Body of pancreas (tissue), 4 donors: ENCODE data around the gene ABHD12. TPM values are rescaled to one million over a fixed set of nuclear protein-coding genes. Genes with fewer than 3 reads are reported as not detected.

Experiments used
- ATAC-seq: fragments of 150-250 bp; one replicate; pipeline ENCODE4 v1.9.1; 2016
- DNase-seq, 4 donors: peaks; one replicate each; pipeline ENCODE4 v3.0.0-alpha.2; 2019
- H3K27ac ChIP-seq, 4 donors: fragments of 200-600 bp; sonication (generic); 1 replicate in 3 of 4; 2 replicates in 1 of 4; pipeline versions ENCODE4 v1.5.1 to v1.6.1; 2016 to 2019; ENCODE audit warnings: mild to moderate bottlenecking in 1 of 4, mixed read lengths in 1 of 4, moderate library complexity in 1 of 4
- H3K27me3 ChIP-seq, 2 donors: fragments of 200-600 bp; sonication (generic); one replicate each; pipeline ENCODE4 v1.6.0; 2016; ENCODE audit warnings: mild to moderate bottlenecking in 1 of 2
- H3K36me3 ChIP-seq, 2 donors: fragments of 200-600 bp; sonication (generic); replicated peaks in 1 of 2; 2 replicates each; pipeline ENCODE4 v1.5.1; 2016; ENCODE audit warnings: low read depth in 2 of 2; ENCODE audit not compliant: insufficient read depth in 1 of 2
- H3K4me1 ChIP-seq: fragments of 200-600 bp; sonication (generic); one replicate; pipeline ENCODE4 v1.6.0; 2016
- H3K4me3 ChIP-seq, 2 donors: fragments of 200-600 bp; sonication (generic); 1 replicate in 1 of 2; 2 replicates in 1 of 2; pipeline ENCODE4 v1.5.1; 2016 to 2019
- H3K9me3 ChIP-seq, 3 donors: fragments of 200-600 bp; sonication (generic); 1 replicate in 2 of 3; 2 replicates in 1 of 3; pipeline ENCODE4 v1.5.1; 2016
- CTCF ChIP-seq, 7 experiments: fragments of 450-650 bp in 4 of 7; fragments of 200-600 bp in 3 of 7; sonication (generic) in 3 of 7; IDR thresholded peaks; one replicate each; pipeline ENCODE4 v1.5.1; 2016 to 2019; ENCODE audit warnings: antibody characterized with exemption in 7 of 7
- POLR2A ChIP-seq, 3 donors: fragments of 450-650 bp; IDR thresholded peaks; one replicate each; pipeline ENCODE4 v1.6.1; 2016; ENCODE audit warnings: antibody characterized with exemption in 3 of 3, mild to moderate bottlenecking in 2 of 3
- WGBS, 2 donors: methylation state at CpG; one replicate each; pipeline ENCODE4 v1.1.5; 2017; 5-methylcytosine and 5-hydroxymethylcytosine counted together
- intact Hi-C: fragments of 100-400 bp; cut with DNase I; formaldehyde crosslinking; loops from one replicate; pipeline ENCODE4 v1.15.1; 2023
- total RNA-seq, 2 donors: library from RNA; depleted of rRNA; stranded (reverse); fragments of >200 nt; gene quantifications; one replicate each; pipeline ENCODE4 v1.1.0, GENCODE V29; 2016

The ABHD12 gene
- total RNA-seq, 2 donors from 2014 or later = 74.7 to 106 TPM

- WGBS, 2 donors = 97% methylated on average over 3 of the region's 3 CpGs
- intact Hi-C loops = no loop called here
- H3K36me3 ChIP-seq = no peaks in the 10 kb centered on the region
- TF ChIP-seq CTCF (IDR thresholded peaks at IDR 0.05) (no peak), POLR2A (IDR thresholded peaks at IDR 0.05) (no peak)
- H3K27ac ChIP-seq = no peak overlapping the region
- H3K9me3 ChIP-seq = no peaks in the 10 kb centered on the region
- no peaks in the 10 kb centered on the region for H3K27me3 ChIP-seq
- H3K4me1 ChIP-seq = peaks cover 53% of the 10 kb centered on the region
- ATAC-seq (no peak), DNase-seq (no peak)
- H3K4me3 ChIP-seq = no peak overlapping the region
Observed at GRCh38 chr20:25344634-25345033, 46.0 kb downstream of the ABHD12 start.

GRCh38 chr20:25341716-25342680 is 48.6 kb downstream of the ABHD12 start:
- Histone ChIP-seq H3K36me3 (no peaks in the 10 kb centered on the region), H3K4me3 (no peak overlapping the region), H3K9me3 (no peaks in the 10 kb centered on the region), H3K27me3 (no peaks in the 10 kb centered on the region), H3K27ac (peak overlapping the region in 2 of 4 donors; percentile 50 to 77), H3K4me1 (peaks cover 72% of the 10 kb centered on the region)
- TF ChIP-seq POLR2A (IDR thresholded peaks at IDR 0.05) = no peak
- no peak for TF ChIP-seq CTCF (IDR thresholded peaks at IDR 0.05)
- ATAC-seq (peak; percentile 16), DNase-seq (no peak)
- intact Hi-C loops = no loop called here
- WGBS, 2 donors = 80 to 87% methylated on average over 9 of the region's 9 CpGs

GRCh38 chr20:25340380-25340779 is 50.3 kb downstream of the ABHD12 start:
- 23 to 41% methylated on average over 1 of the region's 1 CpG for WGBS, 2 donors
- Histone ChIP-seq H3K36me3 (no peaks in the 10 kb centered on the region), H3K4me1 (peaks cover 68% of the 10 kb centered on the region), H3K27ac (peak overlapping the region; percentile 18 to 89 (median 82)), H3K4me3 (no peak overlapping the region), H3K9me3 (no peaks in the 10 kb centered on the region), H3K27me3 (no peaks in the 10 kb centered on the region)
- DNase-seq = no peak
- intact Hi-C loops = no loop called here
- TF ChIP-seq POLR2A (IDR thresholded peaks at IDR 0.05) (no peak), CTCF (IDR thresholded peaks at IDR 0.05) (no peak)
- no peak for ATAC-seq

GRCh38 chr20:25339608-25340007 is 51.0 kb downstream of the ABHD12 start:
- H3K9me3 ChIP-seq = no peaks in the 10 kb centered on the region
- no peaks in the 10 kb centered on the region for H3K27me3 ChIP-seq
- 12 to 31% methylated on average over 10 to 12 of the region's 12 CpGs for WGBS, 2 donors
- no peak overlapping the region for H3K4me3 ChIP-seq
- TF ChIP-seq POLR2A (IDR thresholded peaks at IDR 0.05) (peak; percentile 6 to 51 (median 39)), CTCF (IDR thresholded peaks at IDR 0.05) (peak in 2 of 7 experiments; percentile 20 to 23)
- H3K36me3 ChIP-seq = no peaks in the 10 kb centered on the region
- H3K27ac ChIP-seq = peak overlapping the region; percentile 75 to 89 (median 82)
- peaks cover 68% of the 10 kb centered on the region for H3K4me1 ChIP-seq
- ATAC-seq (peak; percentile 85), DNase-seq (peak; percentile 71 to 87 (median 84))
- intact Hi-C loops = no loop called here
